ENCODE data around the gene REV1.

GRCh38 chr2:99380376-99381010, 109.3 kb downstream of the REV1 start:
- TF ChIP-seq CTCF (IDR thresholded peaks at IDR 0.05 in 4 of 5, conservative IDR thresholded peaks at IDR 0.05 in 1 of 5) (no peak), POLR2A (IDR thresholded peaks at IDR 0.05) (no peak)
